ENCODE measurements around the gene XRN2. TPM values are rescaled to one million over a fixed set of nuclear protein-coding genes. Genes with fewer than 3 reads are reported as not detected.

The XRN2 gene
- total RNA-seq = 10 to 100 TPM; 48.5 to 48.9 TPM
- 64.9 TPM for polyA plus RNA-seq (2013, experiment 1 of 2)
- polyA plus RNA-seq (2013, experiment 2 of 2) = 65.7 TPM
- 129 to 365 (median 216) reads per million in 172 experiments for total RNA-seq

- H3K27ac ChIP-seq (ENCODE audit: low read depth in 1 of 2, low read length in 2 of 2) = peak within 1 kb of the TSS; percentile 92 to 96
- peak within 1 kb of the TSS; percentile 99 for H3K4me3 Mint-ChIP-seq
- peak; percentile 89 to 97 (median 92) for DNase-seq
- H3K36me3 ChIP-seq (ENCODE audit: insufficient read depth, low read length) = no peaks in the 10 kb centered on the region
- peak within 1 kb of the TSS; percentile 70 for H3K4me3 ChIP-seq (ENCODE audit: low read length)
- H3K36me3 Mint-ChIP-seq (ENCODE audit: low read depth) = peaks cover 31% of the 10 kb centered on the region
- H3K27me3 Mint-ChIP-seq = peaks cover 5% of the 10 kb centered on the region
- H3K4me1 Mint-ChIP-seq (ENCODE audit: low read depth) = peaks cover 30% of the 10 kb centered on the region
- POLR2A ChIA-PET = interaction anchor here (0.6 to 2.4 kb wide), 17 partner anchors 10 to 1286 kb away, joined by 3 to 12 read pairs (median 3); partner anchors contain the start of genes KIZ, NAA20 and RALGAPA2
- no peaks in the 10 kb centered on the region for H3K9me3 Mint-ChIP-seq
- CTCF ChIA-PET = interaction anchor here (1.2 to 1.6 kb wide), 3 partner anchors 22 to 67 kb away, joined by 3 to 5 read pairs (median 3); no protein-coding TSS in a partner anchor
- peak; percentile 81 for ATAC-seq (ENCODE audit: poor library complexity)
- no peaks in the 10 kb centered on the region for H3K27me3 ChIP-seq (ENCODE audit: control insufficient read depth in 1 of 2, insufficient read depth in 2 of 2, low read length in 2 of 2)
- intact Hi-C loops (cut with DNase I, micrococcal nuclease) = loop anchor here (2.0 to 10.0 kb wide), 6 partner anchors 52 to 1288 kb away; partner anchors contain the start of genes KIZ (in 2 of the 2) and NAA20 (in 2 of the 2)
- TF ChIP-seq CTCF (IDR thresholded peaks at IDR 0.05) = peak; percentile 30
- no peaks in the 10 kb centered on the region for H3K9me3 ChIP-seq (ENCODE audit: control insufficient read depth in 1 of 2, insufficient read depth in 1 of 2, low read length in 2 of 2)
- peak within 1 kb of the TSS; percentile 99 for H3K27ac Mint-ChIP-seq
- H3K4me1 ChIP-seq (ENCODE audit: insufficient read depth, low read length) = peaks cover 8% of the 10 kb centered on the region
Observed at GRCh38 chr20:21303061-21303871, at the start of gene XRN2. TSS of gene XRN2 (plus strand) at chr20:21303331. CDS start at chr20:21303399, 68 bp downstream.

- ATAC-seq (ENCODE audit: poor library complexity) (no peak), DNase-seq (no peak)
- TF ChIP-seq CTCF (IDR thresholded peaks at IDR 0.05) = no peak
- Histone ChIP-seq H3K27me3 (ENCODE audit: control insufficient read depth in 1 of 2, insufficient read depth in 2 of 2, low read length in 2 of 2) (no peaks in the 10 kb centered on the region), H3K4me3 (ENCODE audit: low read length) (no peak overlapping the region), H3K9me3 (ENCODE audit: control insufficient read depth in 1 of 2, insufficient read depth in 1 of 2, low read length in 2 of 2) (no peaks in the 10 kb centered on the region), H3K27ac (ENCODE audit: low read depth in 1 of 2, low read length in 2 of 2) (no peak overlapping the region), H3K4me1 (ENCODE audit: insufficient read depth, low read length) (no peaks in the 10 kb centered on the region), H3K36me3 (ENCODE audit: insufficient read depth, low read length) (no peaks in the 10 kb centered on the region)
- H3K9me3 Mint-ChIP-seq = no peaks in the 10 kb centered on the region
- no peaks in the 10 kb centered on the region for H3K4me1 Mint-ChIP-seq (ENCODE audit: low read depth)
- no peak overlapping the region for H3K27ac Mint-ChIP-seq
- POLR2A ChIA-PET = no interaction called here
- CTCF ChIA-PET = no interaction called here
- H3K27me3 Mint-ChIP-seq = no peaks in the 10 kb centered on the region
- intact Hi-C loops (cut with DNase I, micrococcal nuclease) = no loop called here
- no peak overlapping the region for H3K4me3 Mint-ChIP-seq
- no peaks in the 10 kb centered on the region for H3K36me3 Mint-ChIP-seq (ENCODE audit: low read depth)
Observed at GRCh38 chr20:21257192-21257591, 45.9 kb upstream of the XRN2 start.

- H3K4me1 ChIP-seq (ENCODE audit: insufficient read depth, low read length) = no peaks in the 10 kb centered on the region
- H3K27me3 ChIP-seq (ENCODE audit: control insufficient read depth in 1 of 2, insufficient read depth in 2 of 2, low read length in 2 of 2) = peaks cover 0 to 4% of the 10 kb centered on the region in 2 experiments
- H3K4me3 Mint-ChIP-seq = no peak overlapping the region
- no peaks in the 10 kb centered on the region for H3K36me3 ChIP-seq (ENCODE audit: insufficient read depth, low read length)
- intact Hi-C loops (cut with DNase I, micrococcal nuclease) = no loop called here
- no peaks in the 10 kb centered on the region for H3K9me3 Mint-ChIP-seq
- H3K9me3 ChIP-seq (ENCODE audit: control insufficient read depth in 1 of 2, insufficient read depth in 1 of 2, low read length in 2 of 2) = no peaks in the 10 kb centered on the region
- H3K4me1 Mint-ChIP-seq (ENCODE audit: low read depth) = no peaks in the 10 kb centered on the region
- ChIA-PET CTCF (no interaction called here), POLR2A (no interaction called here)
- no peaks in the 10 kb centered on the region for H3K36me3 Mint-ChIP-seq (ENCODE audit: low read depth)
- TF ChIP-seq CTCF (IDR thresholded peaks at IDR 0.05) = no peak
- no peak for ATAC-seq (ENCODE audit: poor library complexity)
- no peak overlapping the region for H3K4me3 ChIP-seq (ENCODE audit: low read length)
- H3K27me3 Mint-ChIP-seq = peaks cover 9% of the 10 kb centered on the region
- DNase-seq = no peak
- no peak overlapping the region for H3K27ac Mint-ChIP-seq
- no peak overlapping the region for H3K27ac ChIP-seq (ENCODE audit: low read depth in 1 of 2, low read length in 2 of 2)
Observed at GRCh38 chr20:21258411-21258810, 44.7 kb upstream of the XRN2 start.

All from CD4-positive, alpha-beta T cell (primary cell).